ENCODE results near the gene ALDH1L2. TPM values are rescaled to one million over a fixed set of nuclear protein-coding genes. Genes with fewer than 3 reads are reported as not detected.

Gene ALDH1L2
- total RNA-seq, 1 donor from 2014 or later = 69.2 TPM

GRCh38 chr12:105102673-105103072, 18.4 kb upstream of the ALDH1L2 start:
- no peak overlapping the region for H3K27ac ChIP-seq (ENCODE audit: low read depth, low read length)
- H3K79me2 ChIP-seq (ENCODE audit: insufficient read depth, low read length) = peaks cover under 1% of the 10 kb centered on the region
- H3K27ac Mint-ChIP-seq (ENCODE audit: unreplicated experiment) = no peak overlapping the region
- no peak overlapping the region for H3K9ac ChIP-seq (ENCODE audit: low read length)
- no peaks in the 10 kb centered on the region for H4K20me1 ChIP-seq (ENCODE audit: insufficient read depth, low read length)
- no peak for FAIRE-seq
- H3K4me3 Mint-ChIP-seq (ENCODE audit: unreplicated experiment) = no peak overlapping the region
- H3K27me3 Mint-ChIP-seq (ENCODE audit: low read depth, unreplicated experiment) = no peaks in the 10 kb centered on the region
- TF ChIP-seq CTCF (IDR thresholded peaks at IDR 0.05; ENCODE audit: insufficient read depth, low read depth, low read length) = no peak
- no peak for TF ChIP-seq EZH2 (IDR thresholded peaks at IDR 0.05; ENCODE audit: insufficient read depth, low read length)
- H3K36me3 ChIP-seq (ENCODE audit: insufficient read depth, low read length) = no peaks in the 10 kb centered on the region
- no peak overlapping the region for H3K4me2 ChIP-seq (ENCODE audit: low read length)
- H3K4me1 Mint-ChIP-seq (ENCODE audit: low read depth, unreplicated experiment) = peaks cover 8% of the 10 kb centered on the region
- peaks cover 3% of the 10 kb centered on the region for H3K9me3 Mint-ChIP-seq (ENCODE audit: unreplicated experiment)
- no peaks in the 10 kb centered on the region for H3K36me3 Mint-ChIP-seq (ENCODE audit: low read depth, unreplicated experiment)
- no peaks in the 10 kb centered on the region for H3K27me3 ChIP-seq (ENCODE audit: insufficient read depth, low read length)
- H2AFZ ChIP-seq (ENCODE audit: low read depth, low read length) = no peak overlapping the region
- no peak for DNase-seq (ENCODE audit: low read depth)
- H3K9me3 ChIP-seq (ENCODE audit: insufficient read depth, low read depth, low read length) = no peaks in the 10 kb centered on the region
- H3K4me1 ChIP-seq (ENCODE audit: insufficient read depth, low read length) = no peaks in the 10 kb centered on the region
- H3K4me3 ChIP-seq (ENCODE audit: insufficient read depth, low read depth, low read length) = no peak overlapping the region

- FAIRE-seq = peak; percentile 62
- no peaks in the 10 kb centered on the region for H3K79me2 ChIP-seq (ENCODE audit: insufficient read depth, low read length)
- TF ChIP-seq CTCF (IDR thresholded peaks at IDR 0.05; ENCODE audit: insufficient read depth, low read depth, low read length) (no peak), EZH2 (IDR thresholded peaks at IDR 0.05; ENCODE audit: insufficient read depth, low read length) (no peak)
- no peaks in the 10 kb centered on the region for H3K9me3 ChIP-seq (ENCODE audit: insufficient read depth, low read depth, low read length)
- H3K4me3 ChIP-seq (ENCODE audit: insufficient read depth, low read depth, low read length) = no peak overlapping the region
- Mint-ChIP-seq H3K9me3 (ENCODE audit: unreplicated experiment) (peaks cover 11% of the 10 kb centered on the region), H3K4me1 (ENCODE audit: low read depth, unreplicated experiment) (peaks cover 6% of the 10 kb centered on the region), H3K27me3 (ENCODE audit: low read depth, unreplicated experiment) (no peaks in the 10 kb centered on the region), H3K27ac (ENCODE audit: unreplicated experiment) (peak overlapping the region; percentile 14), H3K36me3 (ENCODE audit: low read depth, unreplicated experiment) (no peaks in the 10 kb centered on the region), H3K4me3 (ENCODE audit: unreplicated experiment) (no peak overlapping the region)
- H3K9ac ChIP-seq (ENCODE audit: low read length) = no peak overlapping the region
- H4K20me1 ChIP-seq (ENCODE audit: insufficient read depth, low read length) = no peaks in the 10 kb centered on the region
- H3K27ac ChIP-seq (ENCODE audit: low read depth, low read length) = no peak overlapping the region
- no peak for DNase-seq (ENCODE audit: low read depth)
- no peak overlapping the region for H3K4me2 ChIP-seq (ENCODE audit: low read length)
- no peaks in the 10 kb centered on the region for H3K36me3 ChIP-seq (ENCODE audit: insufficient read depth, low read length)
- no peaks in the 10 kb centered on the region for H3K27me3 ChIP-seq (ENCODE audit: insufficient read depth, low read length)
- H3K4me1 ChIP-seq (ENCODE audit: insufficient read depth, low read length) = no peaks in the 10 kb centered on the region
- no peak overlapping the region for H2AFZ ChIP-seq (ENCODE audit: low read depth, low read length)
Measured at GRCh38 chr12:105100998-105101397, 16.7 kb upstream of the ALDH1L2 start.

- peaks cover 14% of the 10 kb centered on the region for H3K9me3 Mint-ChIP-seq (ENCODE audit: unreplicated experiment)
- Histone ChIP-seq H3K36me3 (ENCODE audit: insufficient read depth, low read length) (no peaks in the 10 kb centered on the region), H3K27me3 (ENCODE audit: insufficient read depth, low read length) (no peaks in the 10 kb centered on the region), H3K79me2 (ENCODE audit: insufficient read depth, low read length) (no peaks in the 10 kb centered on the region), H3K27ac (ENCODE audit: low read depth, low read length) (no peak overlapping the region), H2AFZ (ENCODE audit: low read depth, low read length) (no peak overlapping the region), H4K20me1 (ENCODE audit: insufficient read depth, low read length) (no peaks in the 10 kb centered on the region), H3K9me3 (ENCODE audit: insufficient read depth, low read depth, low read length) (no peaks in the 10 kb centered on the region), H3K4me3 (ENCODE audit: insufficient read depth, low read depth, low read length) (no peak overlapping the region), H3K4me1 (ENCODE audit: insufficient read depth, low read length) (no peaks in the 10 kb centered on the region), H3K4me2 (ENCODE audit: low read length) (peak overlapping the region; percentile 30), H3K9ac (ENCODE audit: low read length) (no peak overlapping the region)
- no peaks in the 10 kb centered on the region for H3K27me3 Mint-ChIP-seq (ENCODE audit: low read depth, unreplicated experiment)
- H3K27ac Mint-ChIP-seq (ENCODE audit: unreplicated experiment) = peak overlapping the region; percentile 77
- H3K36me3 Mint-ChIP-seq (ENCODE audit: low read depth, unreplicated experiment) = no peaks in the 10 kb centered on the region
- peaks cover 6% of the 10 kb centered on the region for H3K4me1 Mint-ChIP-seq (ENCODE audit: low read depth, unreplicated experiment)
- no peak for FAIRE-seq
- H3K4me3 Mint-ChIP-seq (ENCODE audit: unreplicated experiment) = no peak overlapping the region
- DNase-seq (ENCODE audit: low read depth) = peak; percentile 55
- TF ChIP-seq CTCF (IDR thresholded peaks at IDR 0.05; ENCODE audit: insufficient read depth, low read depth, low read length) (no peak), EZH2 (IDR thresholded peaks at IDR 0.05; ENCODE audit: insufficient read depth, low read length) (no peak)
Measured at GRCh38 chr12:105100207-105100985, 16.1 kb upstream of the ALDH1L2 start.

Measured in astrocyte (in vitro differentiated cells and primary cell).